ENCODE data around the gene SMOC2.
"Not testable (repeated sequence)": the region's sequence is repeated elsewhere in the genome, so short reads cannot be mapped to it uniquely, and the experiment has no call there.

SMOC2 gene

DNA sequence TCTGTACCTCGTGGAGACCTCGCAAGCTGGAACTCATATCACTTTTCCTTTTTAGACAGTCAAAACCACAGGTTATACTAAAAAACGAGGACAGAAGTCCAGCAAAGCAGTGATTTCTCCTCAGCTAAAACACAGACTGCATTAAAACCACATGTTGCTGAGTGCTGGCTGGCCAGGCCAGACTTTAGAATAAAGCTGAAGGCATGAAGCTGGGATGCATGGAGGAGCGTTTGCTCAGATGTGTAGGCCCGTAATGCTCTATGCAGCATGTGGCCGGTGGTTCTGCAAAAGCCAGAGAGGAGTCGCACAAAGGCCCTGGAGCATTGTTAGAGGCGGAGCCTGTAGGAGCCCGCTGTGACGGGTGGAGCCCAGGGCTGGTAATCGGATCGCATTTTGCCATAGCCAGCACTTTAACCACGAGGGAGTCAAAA, 83.6 kb downstream of the SMOC2 start:
- DNase-seq = no peak

DNA sequence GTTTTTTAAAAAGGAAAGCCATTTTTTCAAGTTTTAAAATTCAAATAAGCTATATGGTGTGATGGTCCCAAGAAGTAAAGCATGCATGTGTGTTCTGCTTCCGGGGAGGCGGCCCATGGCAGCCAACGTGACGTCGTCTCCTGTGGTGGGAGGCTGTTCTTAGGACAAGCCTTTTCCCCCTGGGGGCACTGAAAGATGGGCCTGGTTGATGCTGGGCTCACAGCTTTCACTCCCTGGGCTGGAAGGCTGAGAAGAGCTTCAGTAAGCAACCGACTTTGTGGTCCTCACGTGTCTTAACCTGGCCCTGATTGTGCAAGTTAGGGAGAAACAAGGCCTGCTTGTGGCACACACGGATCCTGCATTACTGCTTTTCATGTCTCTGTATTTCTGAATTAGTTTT, 84.1 kb downstream of the SMOC2 start:
- DNase-seq = no peak

GRCh38 chr6:168525926-168526630, 85.1 kb downstream of the SMOC2 start:
- DNase-seq = no peak

- DNase-seq = no peak
Observed at GRCh38 chr6:168526841-168527281, 85.9 kb downstream of the SMOC2 start.

GRCh38 chr6:168527451-168528210, 86.6 kb downstream of the SMOC2 start:
- no peak for DNase-seq

- no peak for DNase-seq
Observed at GRCh38 chr6:168528474-168529095, 87.6 kb downstream of the SMOC2 start.

DNA sequence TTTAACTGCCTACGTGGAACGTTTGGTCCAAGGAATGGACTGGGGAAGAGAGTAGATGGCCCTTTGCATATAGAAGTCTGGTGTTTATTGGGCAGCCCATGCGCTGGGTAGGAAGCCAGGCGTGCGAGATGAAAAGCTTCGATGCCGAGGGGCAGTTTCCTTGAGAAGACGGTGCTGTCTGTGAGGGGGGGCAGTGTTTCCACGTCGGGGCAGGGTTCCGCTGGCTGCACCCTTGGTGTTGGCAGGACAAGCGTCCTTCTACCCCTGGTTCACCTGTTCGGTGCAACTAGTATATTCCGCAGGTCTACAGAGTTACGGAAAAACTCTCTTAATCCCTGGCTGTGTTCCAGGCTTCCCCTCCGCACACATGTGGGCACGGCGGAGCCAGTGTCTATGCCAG, 88.2 kb downstream of the SMOC2 start:
- DNase-seq = no peak

- no peak for DNase-seq
Observed at GRCh38 chr6:168530653-168531071, 89.7 kb downstream of the SMOC2 start.

DNA sequence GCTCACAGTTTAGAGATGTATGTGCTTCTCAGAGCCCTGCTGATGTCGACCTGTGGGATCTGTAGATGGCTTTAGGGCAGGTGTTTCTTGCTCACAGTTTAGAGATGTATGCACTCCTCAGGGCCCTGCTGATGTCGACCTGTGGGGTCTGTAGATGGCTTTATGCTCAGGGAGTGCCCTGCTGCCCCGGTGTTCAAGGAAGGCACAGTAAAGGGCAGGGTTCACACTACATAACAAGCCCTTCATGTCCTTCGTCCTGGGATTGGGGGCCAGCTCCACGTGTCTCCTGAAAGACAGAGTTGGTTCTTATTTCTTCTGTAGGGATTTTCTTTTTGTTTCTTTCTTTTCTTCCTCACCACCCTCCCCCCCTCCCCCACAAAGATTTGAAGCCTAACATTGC, 91.1 kb downstream of the SMOC2 start:
- DNase-seq = no peak

GRCh38 chr6:168533414-168533813, 92.4 kb downstream of the SMOC2 start:
- no peak for DNase-seq

- DNase-seq = no peak
Observed at GRCh38 chr6:168534265-168534664, 93.3 kb downstream of the SMOC2 start.

DNA sequence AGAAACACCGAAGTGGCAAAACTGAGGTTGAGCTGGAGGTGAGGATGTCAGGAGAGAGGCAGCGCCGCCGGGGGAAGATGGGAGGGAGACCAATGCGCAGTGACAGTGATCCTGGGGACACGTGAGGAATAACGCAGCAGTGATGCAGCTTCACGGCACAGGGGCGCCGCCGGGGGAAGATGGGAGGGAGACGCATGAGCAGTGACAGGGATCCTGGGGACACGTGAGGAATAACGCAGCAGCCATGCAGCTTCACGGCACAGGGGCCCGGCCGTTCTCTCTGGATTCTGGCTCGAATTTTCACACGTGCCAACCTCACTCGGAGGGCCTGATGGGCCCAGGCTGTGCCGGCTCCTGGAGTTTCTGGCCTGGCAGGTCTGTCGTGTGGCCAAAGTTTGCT, 94.7 kb downstream of the SMOC2 start:
- DNase-seq = no peak

DNA sequence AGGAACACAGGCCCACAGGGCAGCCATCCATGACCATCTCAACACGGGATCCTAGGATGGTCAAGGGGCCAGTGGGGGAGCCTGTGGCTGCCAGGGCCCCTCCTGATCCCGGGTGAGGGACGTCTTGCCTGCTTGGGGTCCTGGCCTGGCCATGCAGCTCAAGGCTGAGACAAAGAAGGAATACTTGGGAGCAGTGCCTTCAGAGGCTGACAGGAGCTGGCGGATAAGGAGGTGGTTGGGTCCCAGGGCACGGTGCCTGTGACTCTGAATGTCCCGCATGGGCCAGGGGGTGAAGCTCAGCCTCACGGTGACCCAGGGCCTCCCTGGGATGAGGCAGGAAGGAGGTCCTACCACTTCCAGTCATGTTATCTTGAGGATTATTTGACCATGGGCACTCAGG, 95.2 kb downstream of the SMOC2 start:
- DNase-seq = no peak

DNA sequence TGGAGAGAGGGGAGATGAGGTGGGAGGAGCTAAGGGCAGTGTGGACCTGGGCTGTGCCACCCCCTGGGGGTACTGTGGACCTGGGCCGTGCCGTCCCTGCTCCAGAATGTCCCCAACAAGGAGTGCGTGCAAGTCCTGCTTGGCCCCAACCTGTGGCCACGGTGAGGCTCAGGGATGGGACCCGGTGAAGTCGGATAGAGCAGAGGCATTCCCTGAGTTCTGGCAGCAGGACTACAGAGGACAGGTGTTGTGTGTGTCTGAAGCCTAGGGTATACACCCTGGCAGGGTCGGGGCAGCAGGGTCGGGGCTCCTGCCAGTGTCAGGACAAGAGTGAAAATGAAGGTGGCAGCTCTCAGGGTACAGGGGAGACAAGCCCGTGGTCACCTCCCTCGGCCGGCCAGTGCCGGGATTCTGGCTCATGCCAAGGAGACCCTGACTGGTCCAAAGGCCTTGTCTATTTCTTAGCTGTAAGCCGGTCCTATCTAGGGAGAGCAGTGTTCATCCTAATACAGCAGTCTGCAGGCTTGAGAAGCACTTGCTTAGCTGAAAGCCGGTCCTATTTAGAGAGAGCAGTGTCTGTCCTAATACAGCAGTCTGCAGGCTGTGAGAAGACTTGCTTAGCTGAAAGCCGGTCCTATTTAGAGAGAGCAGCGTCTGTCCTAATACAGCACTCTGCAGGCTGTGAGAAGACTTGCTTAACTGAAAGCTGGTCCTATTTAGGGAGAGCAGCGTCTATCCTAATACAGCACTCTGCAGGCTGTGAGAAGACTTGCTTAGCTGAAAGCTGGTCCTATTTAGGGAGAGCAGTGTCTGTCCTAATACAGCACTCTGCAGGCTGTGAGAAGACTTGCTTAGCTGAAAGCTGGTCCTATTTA, 95.9 kb downstream of the SMOC2 start:
- no peak for DNase-seq

DNA sequence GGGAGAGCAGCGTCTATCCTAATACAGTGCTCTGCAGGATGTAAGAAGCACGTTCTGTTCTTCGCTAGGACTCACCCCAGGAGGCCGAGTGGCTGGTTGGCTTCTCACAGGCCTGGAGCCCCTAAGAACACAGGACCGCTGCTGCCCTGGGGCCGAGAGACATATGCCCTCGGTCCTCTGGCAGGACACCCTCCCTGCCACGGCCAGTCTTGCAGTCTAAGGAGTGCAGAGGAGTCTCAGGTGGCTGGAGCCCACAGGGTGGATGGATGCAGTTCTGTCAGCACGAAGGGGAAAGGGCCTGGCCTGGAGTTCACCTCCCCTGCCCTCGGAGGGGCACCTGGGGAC, 96.5 kb downstream of the SMOC2 start:
- no peak for DNase-seq

DNA sequence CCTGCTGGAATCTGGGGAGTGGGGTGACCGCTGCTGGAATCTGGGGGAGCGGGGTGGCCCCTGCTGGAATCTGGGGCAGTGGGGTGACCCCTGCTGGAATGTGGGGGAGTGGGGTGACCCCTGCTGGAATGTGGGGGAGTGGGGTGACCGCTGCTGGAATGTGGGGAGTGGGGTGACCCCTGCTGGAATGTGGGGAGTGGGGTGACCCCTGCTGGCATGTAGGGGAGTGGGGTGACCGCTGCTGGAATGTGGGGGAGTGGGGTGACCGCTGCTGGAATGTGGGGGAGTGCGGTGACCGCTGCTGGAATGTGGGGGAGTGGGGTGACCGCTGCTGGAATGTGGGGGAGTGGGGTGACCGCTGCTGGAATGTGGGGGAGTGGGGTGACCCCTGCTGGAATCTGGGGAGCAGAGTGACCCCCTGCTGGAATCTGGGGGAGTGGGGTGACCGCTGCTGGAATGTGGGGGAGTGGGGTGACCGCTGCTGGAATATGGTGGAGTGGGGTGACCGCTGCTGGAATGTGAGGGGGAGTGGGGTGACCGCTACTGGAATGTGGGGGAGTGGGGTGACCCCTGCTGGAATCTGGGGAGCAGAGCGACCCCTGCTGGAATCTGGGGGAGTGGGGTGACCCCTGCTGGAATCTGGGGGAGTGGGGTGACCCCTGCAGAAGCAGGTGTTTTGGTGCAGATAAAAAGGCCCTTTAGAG, 97.4 kb downstream of the SMOC2 start:
- DNase-seq = not testable (repeated sequence)

- DNase-seq = no peak
Observed at GRCh38 chr6:168538892-168539811, 98.2 kb downstream of the SMOC2 start.

- DNase-seq = no peak
Observed at GRCh38 chr6:168540713-168541291, 99.8 kb downstream of the SMOC2 start.

- no peak for DNase-seq
Observed at GRCh38 chr6:168541307-168541706, 100.3 kb downstream of the SMOC2 start.

DNA sequence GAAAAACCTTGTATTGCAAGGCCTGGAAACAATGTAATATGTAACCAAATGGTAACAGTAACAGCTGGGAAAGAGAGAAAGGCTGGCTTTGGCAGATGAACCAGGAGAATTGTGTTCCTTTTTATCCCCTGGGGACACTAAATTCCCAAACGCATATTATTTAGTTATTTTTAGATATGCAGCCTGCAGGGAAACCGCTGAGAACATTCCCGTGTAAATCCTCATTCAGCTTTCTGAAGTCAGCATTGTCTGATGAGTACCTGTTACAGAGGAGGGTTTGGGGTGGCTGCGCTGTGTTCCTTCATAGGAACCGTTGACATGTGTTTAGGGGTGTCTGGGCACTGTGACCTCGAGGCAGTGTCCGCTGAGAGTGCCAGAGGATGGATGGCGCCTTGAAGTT, 101.3 kb downstream of the SMOC2 start:
- no peak for DNase-seq

GRCh38 chr6:168545428-168545827, 104.4 kb downstream of the SMOC2 start:
- DNase-seq = no peak
